GM19328 (cell line): ENCODE measurements around the gene F2R.
"Not testable (repeated sequence)": the region's sequence is repeated elsewhere in the genome, so short reads cannot be mapped to it uniquely, and the experiment has no call there.

Experiments used
- ATAC-seq: cut with Tn5 transposase; IDR thresholded peaks from one replicate; pipeline ENCODE4 v1.9.1; 2021; ENCODE audit warnings: mild to moderate bottlenecking, moderate library complexity; ENCODE audit not compliant: unreplicated experiment

Gene F2R

DNA sequence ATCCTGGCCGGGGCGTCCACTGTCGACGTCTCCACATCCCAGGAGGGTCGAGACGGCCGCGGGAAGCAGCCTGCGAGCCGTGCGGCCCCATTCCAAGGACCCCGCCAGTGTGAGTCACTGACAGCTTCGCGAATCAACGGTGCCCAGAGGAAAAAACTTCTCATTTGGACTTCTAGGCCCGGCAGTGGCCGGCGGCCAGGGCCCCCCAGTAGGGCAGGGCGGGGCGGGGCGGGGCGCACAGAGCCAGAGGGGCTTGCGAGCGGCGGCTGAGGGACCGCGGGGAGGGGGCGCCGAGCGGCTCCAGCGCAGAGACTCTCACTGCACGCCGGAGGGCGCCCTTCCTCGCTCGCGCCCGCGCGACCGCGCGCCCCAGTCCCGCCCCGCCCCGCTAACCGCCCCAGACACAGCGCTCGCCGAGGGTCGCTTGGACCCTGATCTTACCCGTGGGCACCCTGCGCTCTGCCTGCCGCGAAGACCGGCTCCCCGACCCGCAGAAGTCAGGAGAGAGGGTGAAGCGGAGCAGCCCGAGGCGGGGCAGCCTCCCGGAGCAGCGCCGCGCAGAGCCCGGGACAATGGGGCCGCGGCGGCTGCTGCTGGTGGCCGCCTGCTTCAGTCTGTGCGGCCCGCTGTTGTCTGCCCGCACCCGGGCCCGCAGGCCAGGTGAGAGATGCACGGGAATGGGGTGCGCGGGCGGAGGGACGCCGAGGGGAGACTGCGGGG lies at the start of gene F2R:
F2R (plus strand) TSS at position 391 of the 720 bp plus-strand sequence; CDS start at position 573, 182 bp downstream.
- peak; percentile 64 for ATAC-seq

DNA sequence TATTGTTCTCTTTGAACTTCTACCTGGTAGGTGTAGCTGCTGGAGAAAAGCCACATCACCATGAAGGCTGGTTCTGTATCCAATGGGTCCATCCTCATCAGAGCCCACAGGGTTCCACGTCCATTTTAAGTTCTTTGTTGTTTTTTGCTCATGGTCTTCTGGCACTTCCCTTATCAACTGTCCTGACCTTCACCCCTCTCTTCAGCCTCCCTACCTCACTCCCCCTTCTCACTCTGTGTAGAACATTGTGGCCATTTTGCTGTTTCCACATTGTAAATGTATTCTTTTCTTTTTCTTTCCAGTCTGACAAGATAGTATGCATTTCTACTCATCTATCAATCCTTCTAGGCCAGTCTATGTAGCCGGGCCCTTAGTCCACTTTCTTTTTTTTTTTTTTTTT lies 48.4 kb upstream of the F2R start:
- ATAC-seq, result no peak

DNA sequence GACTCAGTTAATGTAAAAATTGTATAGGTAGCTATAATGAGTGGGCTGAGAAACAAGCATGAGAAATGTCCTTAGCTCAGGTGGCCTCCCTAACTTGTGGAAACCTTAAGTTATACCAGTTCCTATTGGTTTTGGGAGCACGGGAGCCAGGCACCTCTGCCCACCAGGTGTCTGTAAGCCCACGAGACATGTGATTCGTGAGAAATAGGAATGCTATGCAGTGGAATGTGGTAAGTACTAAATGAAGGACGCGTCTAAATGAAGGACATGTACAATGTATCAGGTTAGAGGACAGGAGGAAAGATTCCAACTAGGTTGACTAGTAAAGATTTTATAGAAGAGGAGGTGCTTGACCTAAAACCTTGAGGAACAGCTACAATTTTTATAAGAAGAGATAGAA lies 46.7 kb upstream of the F2R start:
- no peak for ATAC-seq

GRCh38 chr5:76670508-76670907 lies 45.4 kb upstream of the F2R start:
- ATAC-seq, result no peak

DNA sequence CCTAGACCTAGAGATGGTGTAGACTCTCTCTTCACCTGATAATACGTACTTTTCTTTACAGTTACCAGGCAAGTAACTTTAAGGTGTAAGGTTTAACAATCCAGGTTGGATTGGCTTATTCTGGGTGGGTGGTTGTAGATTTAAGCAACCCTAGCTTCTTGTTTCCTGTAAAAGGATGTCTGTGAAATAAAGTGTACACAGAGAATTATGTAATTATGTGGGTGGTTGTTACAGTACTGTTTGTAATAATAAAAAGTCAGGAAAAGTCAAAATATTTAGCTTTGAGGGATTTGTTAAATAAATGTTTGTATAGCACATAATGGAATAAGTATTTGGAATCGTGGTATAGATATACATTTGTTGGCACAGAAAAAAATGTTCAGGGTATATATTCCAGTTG lies 43.7 kb upstream of the F2R start:
- ATAC-seq, result no peak

DNA sequence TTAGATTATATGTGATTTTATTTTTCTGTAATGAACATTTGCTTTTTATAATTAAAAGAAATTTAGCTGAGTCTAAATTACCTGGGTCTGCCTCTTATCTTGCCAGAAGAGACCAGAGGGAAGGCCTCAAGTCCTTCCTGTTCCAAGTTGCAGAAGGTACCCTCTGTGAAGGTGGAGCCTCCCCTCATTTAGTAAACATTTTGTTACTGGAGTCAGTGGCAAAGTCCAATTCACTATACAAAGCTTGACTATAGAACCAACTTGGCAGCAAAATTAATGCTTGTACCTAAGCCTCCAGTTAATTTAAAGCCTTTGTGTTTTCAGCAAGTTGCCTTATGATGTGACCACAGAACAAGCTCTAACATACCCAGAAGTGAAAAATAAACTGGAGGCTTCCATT lies 42.8 kb upstream of the F2R start:
- ATAC-seq, result no peak

- no peak for ATAC-seq
Measured at GRCh38 chr5:76674330-76675066, 41.4 kb upstream of the F2R start.

- ATAC-seq, result no peak
Measured at GRCh38 chr5:76675364-76675763, 40.6 kb upstream of the F2R start.

- ATAC-seq, result no peak
Measured at GRCh38 chr5:76677849-76678472, 38.0 kb upstream of the F2R start.

DNA sequence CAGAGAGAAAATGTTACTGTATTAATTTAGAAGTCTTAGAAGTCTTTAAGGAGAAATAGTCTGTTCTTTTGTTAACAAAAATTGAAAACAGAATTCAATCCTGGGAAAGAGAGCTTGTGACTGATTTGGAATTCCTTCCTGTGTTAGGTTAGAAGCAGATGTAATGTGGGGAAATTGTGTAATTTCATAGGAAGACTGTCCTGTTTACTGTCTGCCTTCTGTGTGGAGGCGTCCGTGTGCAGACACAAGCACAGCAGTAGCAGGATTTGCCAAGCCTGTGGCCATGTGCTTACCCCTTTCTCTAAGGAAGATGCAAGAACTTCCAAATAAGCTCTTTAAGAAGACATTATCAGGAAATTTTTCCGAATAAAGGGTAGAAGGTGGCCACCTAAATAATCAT lies 36.7 kb upstream of the F2R start:
- no peak for ATAC-seq

- ATAC-seq, result not testable (repeated sequence)
Measured at GRCh38 chr5:76680826-76681225, 35.1 kb upstream of the F2R start.

DNA sequence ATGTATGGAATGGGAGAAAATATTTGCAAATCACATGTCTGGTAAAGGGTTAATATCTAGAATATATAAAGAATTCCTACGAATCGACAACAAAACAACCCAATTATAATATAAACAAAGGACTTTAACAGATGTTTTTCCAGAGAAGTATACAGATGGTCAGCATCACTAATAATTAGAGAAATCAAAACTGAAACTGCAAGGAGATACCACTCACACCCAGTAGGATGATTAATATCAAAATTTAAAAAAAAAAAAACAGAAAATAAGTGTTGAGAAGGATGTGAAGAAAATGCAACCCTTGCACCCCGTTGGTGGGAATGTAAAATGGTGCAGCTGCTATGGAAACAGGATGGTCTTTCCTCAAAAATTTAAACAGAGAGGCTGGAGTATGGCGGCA lies 34.6 kb upstream of the F2R start:
- no peak for ATAC-seq

DNA sequence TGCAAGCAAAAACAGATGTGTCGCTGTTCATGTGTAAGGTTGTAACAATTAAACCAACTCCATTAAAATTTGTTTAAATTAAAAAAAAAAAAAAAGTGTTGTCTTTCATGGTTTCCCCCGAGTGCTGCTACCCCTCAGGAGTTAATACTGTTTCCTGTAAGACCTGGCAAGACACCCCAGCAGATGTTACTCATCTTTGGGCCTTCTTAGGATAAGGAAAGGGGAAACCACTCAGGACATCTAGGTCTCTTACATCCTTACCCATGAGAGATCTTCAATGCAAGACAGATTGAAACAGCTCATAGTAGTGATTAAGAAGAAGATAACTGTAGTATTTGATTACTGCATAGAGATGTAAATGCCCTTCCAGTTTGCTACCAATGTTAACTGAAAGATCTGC lies 33.5 kb upstream of the F2R start:
- ATAC-seq, result no peak

DNA sequence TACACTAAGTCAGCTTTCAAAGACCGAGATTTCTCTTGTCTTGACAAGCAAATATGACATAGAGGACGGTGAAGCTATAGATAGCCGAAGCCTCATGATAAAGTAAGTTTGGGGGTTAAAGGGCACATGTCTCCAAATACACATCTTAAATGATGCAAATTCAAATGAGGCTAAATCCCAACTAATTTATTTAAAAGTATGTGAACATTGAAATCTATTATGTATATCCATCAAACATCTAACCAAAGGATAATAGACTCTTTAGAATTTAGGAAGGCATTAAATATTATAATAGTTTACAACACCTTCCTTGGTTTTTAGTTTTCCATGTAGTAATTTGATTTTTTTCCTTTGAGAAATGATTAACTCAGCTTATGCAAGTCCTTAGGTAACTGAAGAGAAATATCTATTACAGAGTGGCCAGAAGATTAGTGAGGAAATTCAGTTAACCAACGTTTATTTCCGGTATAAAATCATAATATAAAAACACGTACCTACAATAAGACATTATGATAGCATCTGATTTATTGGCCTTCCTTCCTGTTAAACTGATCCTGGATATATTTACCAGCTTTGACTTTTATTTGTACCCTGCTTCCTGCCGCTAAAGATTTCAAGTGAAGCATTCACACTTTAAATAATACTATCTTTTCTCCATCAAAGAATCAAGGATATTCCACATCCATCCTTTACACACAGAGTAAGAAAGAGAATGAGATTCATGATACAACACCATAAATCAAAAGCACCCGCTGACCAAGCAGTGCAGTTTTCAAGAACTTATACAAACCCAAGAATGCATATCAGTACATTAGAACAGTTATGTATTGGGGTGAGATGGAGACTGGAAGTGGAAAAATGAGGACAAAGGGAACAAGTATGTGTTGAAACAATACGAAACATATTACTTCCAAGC lies 31.9 kb upstream of the F2R start:
- ATAC-seq, result no peak

DNA sequence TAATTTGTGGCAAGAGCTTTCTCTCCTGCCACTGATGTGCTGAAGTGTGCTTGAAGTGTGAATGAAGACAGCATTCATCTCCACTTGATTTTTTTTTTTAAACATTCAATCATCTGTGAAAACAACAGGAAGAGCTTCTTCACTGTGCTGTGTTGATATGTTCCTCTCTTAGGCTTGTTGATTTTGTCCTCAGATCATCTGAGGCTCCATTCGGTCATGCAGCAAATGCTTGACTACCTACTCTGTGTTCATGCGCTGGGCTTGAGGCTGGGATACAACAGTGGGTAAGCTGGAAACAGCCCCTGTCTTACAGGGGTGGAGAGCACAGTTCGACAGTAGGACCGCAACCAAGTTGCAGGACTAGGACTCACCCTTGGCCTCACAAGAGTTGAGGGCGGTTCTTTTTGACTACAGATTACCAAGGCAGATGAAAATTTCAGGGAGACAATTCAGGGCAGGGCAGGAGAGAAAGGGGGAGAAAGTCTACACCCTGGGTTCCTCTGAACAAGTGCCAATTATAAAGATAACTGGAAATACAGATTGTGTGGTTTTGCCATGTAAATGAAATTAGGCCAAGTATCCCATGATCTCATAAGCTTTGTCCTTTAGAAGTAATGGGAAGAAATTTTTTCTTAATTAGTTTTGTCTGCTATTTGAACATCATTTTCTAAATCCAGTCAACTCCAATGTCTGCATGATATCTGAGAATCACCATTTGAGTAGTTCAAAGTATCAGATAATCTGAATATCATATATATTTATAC lies 31.0 kb upstream of the F2R start:
- no peak for ATAC-seq

DNA sequence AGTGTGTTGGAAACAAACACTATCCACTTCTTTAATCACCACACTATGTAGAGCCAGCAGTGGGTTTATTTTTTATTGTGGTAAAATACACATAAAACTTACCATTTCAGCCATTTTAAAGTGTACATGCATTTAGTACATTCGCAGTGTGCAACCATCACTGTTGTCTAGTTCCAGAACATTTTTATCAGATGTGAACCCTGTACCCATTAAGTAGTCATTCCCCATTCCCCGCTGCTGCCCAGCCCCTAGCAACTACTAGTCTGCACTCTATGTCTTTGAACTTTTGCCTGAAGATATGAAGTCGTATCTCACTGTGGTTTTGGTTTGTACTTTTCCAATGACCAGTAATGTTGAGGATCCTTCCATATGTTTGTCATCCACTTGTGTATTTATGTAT lies 30.2 kb upstream of the F2R start:
- ATAC-seq, result no peak

DNA sequence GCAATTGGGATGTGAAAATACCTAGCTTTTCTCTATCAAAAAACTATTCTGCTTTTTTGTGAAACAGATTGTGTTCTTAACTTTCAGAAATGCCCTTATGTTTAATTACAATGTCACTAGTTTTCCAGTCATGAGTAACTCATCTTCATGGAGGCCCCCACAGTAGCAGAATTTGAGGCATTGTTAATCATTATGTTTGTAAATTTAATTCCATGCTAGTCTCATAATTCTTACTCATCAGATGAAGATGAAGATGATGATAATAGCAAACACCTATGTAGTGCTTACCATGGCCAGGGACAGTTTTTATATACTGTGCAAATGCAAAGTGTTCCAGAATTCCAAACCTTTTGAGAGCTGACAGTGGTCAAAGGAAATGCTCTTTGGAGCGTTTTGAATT lies 27.7 kb upstream of the F2R start:
- no peak for ATAC-seq

- ATAC-seq, result no peak
Measured at GRCh38 chr5:76688836-76689235, 27.1 kb upstream of the F2R start.

GRCh38 chr5:76689321-76690036 lies 26.4 kb upstream of the F2R start:
- ATAC-seq, result no peak
